ENCODE measurements around the gene SMARCE1.

The SMARCE1 gene

DNA sequence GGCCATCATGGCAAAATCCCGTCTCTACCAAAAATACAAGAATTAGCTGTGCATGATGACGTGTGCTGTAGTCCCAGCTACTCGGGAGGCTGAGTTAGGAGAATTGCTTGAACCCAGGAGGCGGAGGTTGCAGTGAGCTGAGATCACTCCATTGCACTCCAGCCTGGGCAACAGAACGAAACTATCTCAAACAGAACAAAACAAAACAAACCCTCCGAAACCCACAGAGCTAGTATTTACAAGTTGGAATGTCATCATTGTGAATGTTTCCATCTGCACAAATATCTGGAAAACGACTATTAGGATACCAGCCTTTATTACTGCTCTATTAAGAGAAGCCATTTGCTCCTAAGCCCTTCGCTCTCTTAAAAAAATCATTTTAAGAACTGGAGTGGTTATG lies 26.0 kb downstream of the SMARCE1 start:
- no peak for DNase-seq (ENCODE audit: low spot score)
- in situ Hi-C loops (cut with MboI; ENCODE audit: low sequenced_read_pairs, unreplicated experiment), result loop anchor here (10.0 kb wide), 1 partner anchor 173 kb away; the partner anchor contains the start of gene KRT28
- TF ChIP-seq, protein P1, sequence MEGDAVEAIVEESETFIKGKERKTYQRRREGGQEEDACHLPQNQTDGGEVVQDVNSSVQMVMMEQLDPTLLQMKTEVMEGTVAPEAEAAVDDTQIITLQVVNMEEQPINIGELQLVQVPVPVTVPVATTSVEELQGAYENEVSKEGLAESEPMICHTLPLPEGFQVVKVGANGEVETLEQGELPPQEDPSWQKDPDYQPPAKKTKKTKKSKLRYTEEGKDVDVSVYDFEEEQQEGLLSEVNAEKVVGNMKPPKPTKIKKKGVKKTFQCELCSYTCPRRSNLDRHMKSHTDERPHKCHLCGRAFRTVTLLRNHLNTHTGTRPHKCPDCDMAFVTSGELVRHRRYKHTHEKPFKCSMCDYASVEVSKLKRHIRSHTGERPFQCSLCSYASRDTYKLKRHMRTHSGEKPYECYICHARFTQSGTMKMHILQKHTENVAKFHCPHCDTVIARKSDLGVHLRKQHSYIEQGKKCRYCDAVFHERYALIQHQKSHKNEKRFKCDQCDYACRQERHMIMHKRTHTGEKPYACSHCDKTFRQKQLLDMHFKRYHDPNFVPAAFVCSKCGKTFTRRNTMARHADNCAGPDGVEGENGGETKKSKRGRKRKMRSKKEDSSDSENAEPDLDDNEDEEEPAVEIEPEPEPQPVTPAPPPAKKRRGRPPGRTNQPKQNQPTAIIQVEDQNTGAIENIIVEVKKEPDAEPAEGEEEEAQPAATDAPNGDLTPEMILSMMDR (IDR thresholded peaks at IDR 0.05; ENCODE audit: borderline replicate concordance, control extremely low read depth, extremely low read depth, insufficient read depth, missing control alignments), result no peak

DNA sequence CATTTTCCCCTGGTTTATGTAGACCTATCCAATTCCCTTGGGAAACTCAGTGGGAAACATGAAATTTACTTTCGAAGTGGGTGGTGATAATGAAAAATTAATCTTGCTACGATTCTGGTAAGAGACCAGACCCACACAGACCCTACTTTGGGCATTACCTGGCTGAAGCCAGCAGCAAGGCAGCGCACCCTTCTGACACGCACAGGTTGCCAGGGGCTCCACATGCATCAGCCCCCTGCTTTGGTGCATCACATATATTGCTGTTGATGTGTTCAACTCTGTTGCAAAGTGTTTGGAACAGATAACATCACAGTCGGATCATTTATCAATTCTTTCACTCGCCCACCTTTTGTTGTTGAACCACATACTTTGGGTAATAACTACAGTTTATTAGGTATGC lies 26.6 kb downstream of the SMARCE1 start:
- in situ Hi-C loops (cut with MboI; ENCODE audit: low sequenced_read_pairs, unreplicated experiment), result loop anchor here (10.0 kb wide), 1 partner anchor 174 kb away; the partner anchor contains the start of gene KRT28
- TF ChIP-seq, protein P1 (IDR thresholded peaks at IDR 0.05; ENCODE audit: borderline replicate concordance, control extremely low read depth, extremely low read depth, insufficient read depth, missing control alignments), result no peak
- DNase-seq (ENCODE audit: low spot score), result no peak

DNA sequence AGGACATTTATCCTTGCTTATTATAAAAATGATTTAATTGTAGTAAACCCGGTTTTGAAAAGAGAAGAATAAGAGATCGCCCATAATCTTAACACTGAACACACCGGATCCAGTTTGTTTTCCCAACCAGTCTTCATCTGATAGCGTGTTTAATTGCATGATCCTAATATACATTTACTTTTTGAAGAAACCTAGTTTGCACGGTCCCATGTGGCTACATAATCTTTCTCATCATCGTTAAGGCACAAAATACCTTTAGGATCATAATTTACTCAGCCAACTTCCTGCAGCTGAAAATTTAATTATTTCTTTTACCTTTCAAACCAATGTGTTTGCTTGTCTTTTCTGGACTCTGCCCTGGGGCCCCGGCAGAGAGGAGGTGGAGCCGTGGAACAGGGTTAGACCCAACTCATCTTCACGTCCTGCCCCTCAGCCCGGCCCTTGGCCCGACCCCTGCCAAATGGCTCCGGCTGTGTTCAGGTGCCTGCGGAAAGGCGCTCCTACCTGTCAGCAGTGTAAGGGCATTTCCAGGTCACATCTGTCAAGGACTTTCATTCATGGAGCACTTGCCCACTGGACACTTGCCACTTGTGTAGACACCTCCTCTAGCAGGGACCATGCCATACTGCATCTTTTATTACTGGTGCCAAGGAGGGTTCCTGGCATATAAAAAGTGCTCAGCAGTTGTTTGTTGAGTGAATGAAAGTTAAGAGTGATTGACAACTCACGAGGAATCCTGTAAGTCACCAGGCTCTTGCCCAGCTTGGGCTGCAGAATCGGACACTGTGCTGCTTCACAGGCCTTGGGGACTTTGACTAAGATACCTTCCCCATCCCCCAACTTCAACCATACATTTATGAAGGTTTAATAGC lies 28.6 kb downstream of the SMARCE1 start:
- TF ChIP-seq, protein P1 (IDR thresholded peaks at IDR 0.05; ENCODE audit: borderline replicate concordance, control extremely low read depth, extremely low read depth, insufficient read depth, missing control alignments), result no peak

DNA sequence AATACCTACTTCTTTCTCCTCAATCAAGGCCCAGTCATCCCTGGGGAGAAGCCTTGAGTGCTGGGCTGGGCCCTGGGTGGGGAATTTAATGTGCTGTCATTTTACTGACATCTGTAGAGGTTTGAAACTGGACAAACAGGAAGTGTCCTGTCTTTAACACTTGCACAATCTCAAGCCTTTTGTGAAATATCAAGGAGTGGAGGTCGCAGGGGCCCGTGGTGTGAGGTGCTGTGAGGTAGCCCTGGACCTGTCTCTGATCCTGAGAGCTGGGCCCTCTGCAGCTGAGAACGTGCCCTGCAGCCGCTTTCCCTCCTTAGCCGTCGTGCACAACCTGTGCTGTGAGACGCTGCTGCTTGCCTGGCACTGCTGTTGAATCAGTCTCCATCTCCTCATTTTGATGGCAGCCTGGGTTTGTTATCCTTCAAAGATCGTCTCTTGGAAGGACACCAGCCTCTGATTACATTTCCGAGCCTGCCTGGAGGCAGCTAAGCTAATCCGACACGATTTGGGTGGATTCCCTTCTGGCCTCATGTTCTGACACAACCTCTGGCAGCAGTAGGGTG lies 29.9 kb downstream of the SMARCE1 start:
- TF ChIP-seq, protein P1 (IDR thresholded peaks at IDR 0.05; ENCODE audit: borderline replicate concordance, control extremely low read depth, extremely low read depth, insufficient read depth, missing control alignments), result no peak
- peak; percentile 13 for DNase-seq (ENCODE audit: low spot score)
- in situ Hi-C loops (cut with MboI; ENCODE audit: low sequenced_read_pairs, unreplicated experiment), result loop anchor here (10.0 kb wide), 1 partner anchor 173 kb away; the partner anchor contains the start of gene IGFBP4

More for the DNA sequence above, 28.6 kb downstream of the SMARCE1 start:
- in situ Hi-C loops (cut with MboI; ENCODE audit: low sequenced_read_pairs, unreplicated experiment), result loop anchor here (10.0 kb wide), 1 partner anchor 174 kb away; the partner anchor contains the start of gene IGFBP4
- DNase-seq (ENCODE audit: low spot score), result no peak

DNA sequence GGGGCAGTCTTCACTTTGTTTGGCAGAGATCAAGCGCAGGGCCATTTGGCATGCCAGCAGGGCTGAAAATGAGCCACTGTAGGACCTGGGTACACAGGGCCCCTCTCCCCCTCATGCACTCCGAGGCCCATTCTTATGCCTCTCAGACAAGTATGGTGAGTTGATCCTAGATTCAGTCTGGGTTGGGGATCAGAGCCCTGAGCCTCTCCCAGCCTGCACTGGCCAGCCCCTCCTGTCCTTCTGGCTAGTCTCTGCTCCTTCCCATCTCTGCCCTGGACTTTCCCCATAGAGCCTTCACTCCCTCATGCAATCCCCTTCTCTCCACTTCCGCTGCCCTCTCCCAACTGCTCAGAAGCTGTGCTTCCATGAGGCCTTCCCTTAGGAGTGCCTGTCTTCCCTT lies 31.0 kb downstream of the SMARCE1 start:
- TF ChIP-seq, protein P1 (IDR thresholded peaks at IDR 0.05; ENCODE audit: borderline replicate concordance, control extremely low read depth, extremely low read depth, insufficient read depth, missing control alignments), result no peak
- no peak for DNase-seq (ENCODE audit: low spot score)
- in situ Hi-C loops (cut with MboI; ENCODE audit: low sequenced_read_pairs, unreplicated experiment), result loop anchor here (10.0 kb wide), 1 partner anchor 172 kb away; the partner anchor contains the start of gene IGFBP4

DNA sequence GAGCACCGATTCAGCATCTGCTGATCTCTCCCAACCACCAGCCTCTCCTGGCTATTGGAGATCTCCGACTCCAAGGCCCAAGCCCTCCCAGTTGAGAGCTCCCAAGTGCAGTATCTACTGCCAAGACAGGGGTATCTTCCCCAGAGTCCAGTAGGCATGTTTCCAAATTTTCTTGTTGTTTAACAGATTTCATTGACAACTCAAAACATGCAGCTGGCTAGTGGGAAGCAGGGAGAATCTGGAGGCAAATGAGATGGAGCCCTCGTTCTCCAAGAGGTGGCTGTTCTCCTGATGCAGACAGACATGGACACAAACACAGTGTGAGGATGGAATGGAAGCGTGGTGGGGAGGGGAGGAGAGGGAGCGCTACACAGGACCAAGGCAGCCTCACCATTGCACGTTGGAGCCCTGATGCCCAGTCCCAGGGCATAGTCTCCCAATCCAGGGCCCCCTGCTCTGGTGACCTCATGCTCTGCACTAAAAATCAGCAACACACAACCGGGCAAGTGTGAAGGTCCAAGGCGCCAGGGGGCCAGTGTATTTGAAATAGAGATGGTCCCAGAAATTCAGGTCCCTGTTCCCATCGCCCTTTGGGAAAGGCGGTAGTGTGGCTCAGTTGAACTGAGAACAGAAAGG lies 31.7 kb downstream of the SMARCE1 start:
- in situ Hi-C loops (cut with MboI; ENCODE audit: low sequenced_read_pairs, unreplicated experiment), result loop anchor here (10.0 kb wide), 1 partner anchor 171 kb away; the partner anchor contains the start of gene IGFBP4
- no peak for DNase-seq (ENCODE audit: low spot score)
- TF ChIP-seq, protein P1 (IDR thresholded peaks at IDR 0.05; ENCODE audit: borderline replicate concordance, control extremely low read depth, extremely low read depth, insufficient read depth, missing control alignments), result no peak
